RWPE2 (cell line): Measurements from ENCODE around the gene GLP1R.

Experiments
- ATAC-seq: fragments of 200-7000 bp; cut with Tn5 transposase; 3 replicates; pipeline ENCODE4 v1.9.1; 2021; ENCODE audit warnings: low read depth
- DNase-seq: peaks from one replicate; pipeline ENCODE4 v3.0.0-alpha.2; 2020; ENCODE audit warnings: low spot score
- H3K27ac ChIP-seq: fragments of 450-650 bp; 2 replicates; pipeline ENCODE4 v1.5.1; 2017; ENCODE audit warnings: mild to moderate bottlenecking; ENCODE audit not compliant: poor library complexity, severe bottlenecking
- H3K27me3 ChIP-seq: fragments of 250-450 bp; sonication (Bioruptor Pico); 2 replicates; pipeline ENCODE4 v1.5.1; 2021; ENCODE audit warnings: mild to moderate bottlenecking, moderate library complexity; ENCODE audit not compliant: insufficient read depth, poor library complexity, severe bottlenecking
- H3K36me3 ChIP-seq: fragments of 250-450 bp; sonication (Bioruptor Pico); 2 replicates; pipeline ENCODE4 v1.5.1; 2020; ENCODE audit warnings: low read depth, mild to moderate bottlenecking, moderate library complexity
- H3K4me1 ChIP-seq: fragments of 250-450 bp; sonication (Bioruptor Pico); 2 replicates; pipeline ENCODE4 v1.5.1; 2021; ENCODE audit warnings: mild to moderate bottlenecking, moderate library complexity; ENCODE audit not compliant: insufficient read depth, poor library complexity, severe bottlenecking
- H3K4me3 ChIP-seq: fragments of 250-450 bp; sonication (Bioruptor Pico); 2 replicates; pipeline ENCODE4 v1.5.1; 2021; ENCODE audit warnings: mild to moderate bottlenecking, moderate library complexity; ENCODE audit not compliant: severe bottlenecking
- H3K9me3 ChIP-seq: fragments of 250-450 bp; sonication (Bioruptor Pico); 2 replicates; pipeline ENCODE4 v1.5.1; 2021; ENCODE audit warnings: mild to moderate bottlenecking, moderate library complexity; ENCODE audit not compliant: severe bottlenecking
- CTCF ChIP-seq: fragments of 450-650 bp; IDR thresholded peaks from one replicate; pipeline ENCODE4 v1.5.1; 2017; ENCODE audit warnings: mild to moderate bottlenecking, moderate library complexity; ENCODE audit not compliant: poor library complexity, severe bottlenecking

The GLP1R gene

DNA sequence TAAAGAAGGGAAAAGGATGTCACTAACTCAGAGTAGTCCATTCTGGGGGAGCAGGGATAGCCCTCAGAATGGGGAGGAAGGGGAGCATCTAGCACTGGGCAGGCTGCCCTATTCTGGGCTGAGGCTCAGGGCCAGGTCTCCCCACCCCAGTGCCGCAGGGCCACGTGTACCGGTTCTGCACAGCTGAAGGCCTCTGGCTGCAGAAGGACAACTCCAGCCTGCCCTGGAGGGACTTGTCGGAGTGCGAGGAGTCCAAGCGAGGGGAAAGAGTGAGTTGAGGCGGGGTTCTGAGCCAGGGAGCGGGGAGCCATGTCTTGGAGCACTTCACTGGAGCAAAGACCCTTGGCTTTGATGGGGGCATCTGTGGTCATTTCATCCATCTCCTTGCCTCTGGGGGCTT is 17.0 kb downstream of the GLP1R start:
- Histone ChIP-seq H3K9me3 (no peaks in the 10 kb centered on the region), H3K4me3 (no peak overlapping the region), H3K36me3 (no peaks in the 10 kb centered on the region), H3K4me1 (no peaks in the 10 kb centered on the region), H3K27me3 (peaks cover 3% of the 10 kb centered on the region), H3K27ac (no peak overlapping the region)
- ATAC-seq (no peak), DNase-seq (no peak)
- TF ChIP-seq CTCF = no peak

DNA sequence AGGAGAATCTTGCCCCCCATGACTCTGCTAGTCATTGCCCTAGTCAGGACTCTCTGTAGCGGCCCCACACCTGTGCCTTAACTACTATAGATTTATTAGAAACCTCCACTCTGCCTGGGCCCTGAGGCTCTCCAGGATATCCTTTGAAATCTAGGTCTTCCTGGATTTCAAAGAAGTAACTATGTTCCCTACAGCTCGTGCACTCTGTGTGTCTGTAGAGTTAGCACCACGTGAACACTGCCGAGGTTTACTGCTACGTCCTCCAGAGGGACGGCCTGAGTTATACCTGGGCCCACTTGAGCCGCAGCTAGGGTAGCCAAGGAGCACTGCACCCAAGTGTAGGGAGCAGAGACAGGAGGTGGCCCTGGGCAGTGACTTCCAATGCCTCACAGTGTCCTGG is 19.8 kb downstream of the GLP1R start:
- TF ChIP-seq CTCF = no peak
- no peak for ATAC-seq
- no peaks in the 10 kb centered on the region for H3K27me3 ChIP-seq

GRCh38 chr6:39072830-39073229 is 24.2 kb downstream of the GLP1R start:
- no peak overlapping the region for H3K4me3 ChIP-seq
- no peaks in the 10 kb centered on the region for H3K36me3 ChIP-seq
- TF ChIP-seq CTCF = no peak
- ATAC-seq (no peak), DNase-seq (no peak)
- H3K27me3 ChIP-seq = no peaks in the 10 kb centered on the region
- H3K27ac ChIP-seq = no peak overlapping the region
- no peaks in the 10 kb centered on the region for H3K9me3 ChIP-seq
- H3K4me1 ChIP-seq = no peaks in the 10 kb centered on the region

More for the DNA sequence above, 19.8 kb downstream of the GLP1R start:
- no peaks in the 10 kb centered on the region for H3K36me3 ChIP-seq
- no peaks in the 10 kb centered on the region for H3K9me3 ChIP-seq
- H3K4me1 ChIP-seq = no peaks in the 10 kb centered on the region
- no peak overlapping the region for H3K4me3 ChIP-seq
- DNase-seq = no peak
- no peak overlapping the region for H3K27ac ChIP-seq

DNA sequence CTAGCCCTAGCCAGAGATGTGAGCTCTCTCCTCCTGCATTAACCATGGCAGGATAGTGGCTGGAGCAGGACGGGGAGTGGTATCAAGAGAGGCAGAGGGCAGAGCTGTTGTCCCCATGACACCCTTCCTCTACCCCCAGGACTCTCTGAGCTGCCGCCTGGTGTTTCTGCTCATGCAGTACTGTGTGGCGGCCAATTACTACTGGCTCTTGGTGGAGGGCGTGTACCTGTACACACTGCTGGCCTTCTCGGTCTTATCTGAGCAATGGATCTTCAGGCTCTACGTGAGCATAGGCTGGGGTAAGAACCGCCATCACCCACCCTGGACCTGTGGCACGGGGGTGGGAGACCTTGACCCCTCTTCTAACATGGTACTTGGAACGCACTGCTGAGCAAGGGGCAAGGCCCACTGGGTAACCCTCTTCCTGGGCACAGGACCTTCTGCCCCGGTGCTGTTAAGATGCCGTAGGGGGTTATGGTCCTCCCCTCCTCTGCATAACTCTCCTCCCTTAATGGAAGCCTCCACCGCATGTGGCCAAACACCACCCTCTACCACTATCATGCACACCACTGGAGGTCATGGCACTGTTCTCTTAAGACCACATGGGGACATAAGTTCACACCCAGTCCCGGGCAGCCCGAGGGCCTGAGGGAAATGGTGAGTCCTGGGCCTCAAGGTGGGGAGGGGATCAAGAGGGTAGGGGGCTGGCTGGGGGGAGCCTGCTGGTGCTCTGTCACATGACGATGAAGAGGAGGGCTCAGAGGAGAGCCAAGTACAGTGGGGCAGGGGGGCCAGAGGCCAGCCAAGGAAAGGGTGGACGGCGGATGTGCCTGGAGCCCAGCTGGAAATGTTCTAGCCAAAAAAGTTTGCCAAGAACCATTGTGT is 25.1 kb downstream of the GLP1R start:
- no peak for ATAC-seq
- TF ChIP-seq CTCF = no peak

DNA sequence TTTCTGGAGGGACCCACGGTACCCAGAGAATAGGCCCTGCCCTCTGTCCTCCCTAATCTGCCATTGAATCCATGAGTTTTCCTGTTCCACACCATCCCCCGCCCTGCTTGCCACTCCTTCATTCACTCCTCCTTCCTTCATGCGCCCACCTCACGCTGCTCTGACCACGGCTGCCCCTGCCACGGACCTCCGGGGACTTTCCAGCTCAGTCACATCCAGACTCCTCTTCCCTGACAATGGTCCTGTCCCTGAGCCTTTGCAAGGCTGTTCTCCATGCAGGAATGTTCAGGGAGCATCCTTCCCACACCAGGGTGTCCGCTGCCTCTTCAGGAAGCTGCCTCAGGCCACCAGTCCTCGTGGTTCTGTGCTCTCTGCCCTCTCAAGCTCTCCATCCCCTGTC is 25.9 kb downstream of the GLP1R start:
- H3K27me3 ChIP-seq = no peaks in the 10 kb centered on the region
- TF ChIP-seq CTCF = no peak

More for the DNA sequence above, 25.1 kb downstream of the GLP1R start:
- Histone ChIP-seq H3K9me3 (no peaks in the 10 kb centered on the region), H3K27ac (no peak overlapping the region), H3K36me3 (no peaks in the 10 kb centered on the region), H3K27me3 (no peaks in the 10 kb centered on the region), H3K4me3 (no peak overlapping the region), H3K4me1 (no peaks in the 10 kb centered on the region)
- DNase-seq = no peak

More for the DNA sequence above, 25.9 kb downstream of the GLP1R start:
- DNase-seq (no peak), ATAC-seq (no peak)
- H3K27ac ChIP-seq = no peak overlapping the region
- no peaks in the 10 kb centered on the region for H3K36me3 ChIP-seq
- H3K4me3 ChIP-seq = no peak overlapping the region
- H3K4me1 ChIP-seq = no peaks in the 10 kb centered on the region
- H3K9me3 ChIP-seq = no peaks in the 10 kb centered on the region
